ENCODE measurements around the gene MRPL27. TPM values are rescaled to one million over a fixed set of nuclear protein-coding genes. Genes with fewer than 3 reads are reported as not detected.

MRPL27 gene
- polyA plus RNA-seq, 1 donor = 71.8 TPM

DNA sequence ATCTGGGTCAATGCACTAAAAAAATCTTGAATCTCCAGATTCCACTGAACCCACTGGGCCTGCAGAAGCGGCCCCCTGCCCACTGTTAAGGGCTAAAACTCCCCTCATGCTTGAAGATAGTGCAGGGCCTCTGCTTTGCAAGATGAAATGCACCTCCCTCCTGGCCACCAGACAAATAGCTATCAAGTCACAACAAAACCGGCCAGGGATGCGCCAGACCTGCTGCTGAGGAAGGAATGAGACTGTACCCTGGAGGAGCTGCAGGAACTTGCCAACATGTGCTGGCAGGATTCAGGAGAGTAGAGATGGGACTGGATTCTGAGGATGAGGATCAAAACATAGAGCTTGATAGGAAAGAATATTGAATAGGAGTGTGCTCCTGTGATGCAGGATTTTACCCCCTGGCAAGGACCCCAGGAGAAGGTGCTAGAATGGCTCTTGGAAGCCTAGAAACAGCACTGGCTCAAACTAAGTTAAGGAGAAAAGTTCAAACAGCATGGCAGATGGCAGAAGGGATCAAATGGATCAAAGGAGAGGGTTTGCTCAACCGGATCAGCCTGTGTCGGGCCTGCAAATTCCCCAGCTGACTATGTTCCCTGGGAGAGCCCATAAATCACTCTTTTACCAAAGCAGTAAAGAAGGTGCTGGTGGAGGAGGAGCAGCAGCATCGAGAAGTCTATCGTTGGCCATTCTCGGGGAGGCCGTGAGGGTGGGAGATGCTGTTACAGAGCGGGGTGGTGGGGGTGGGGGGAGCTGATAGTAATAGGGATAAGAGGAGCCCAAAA lies 54.3 kb downstream of the MRPL27 start:
- no peak overlapping the region for H3K4me3 ChIP-seq (ENCODE audit: low read length)
- no peaks in the 10 kb centered on the region for H3K4me1 ChIP-seq (ENCODE audit: control insufficient read depth, insufficient read depth, low read length)
- no peaks in the 10 kb centered on the region for H3K36me3 ChIP-seq (ENCODE audit: control insufficient read depth, insufficient read depth, low read length)
- WGBS (ENCODE audit: insufficient coverage, low lambda C conversion rate) = no CpG with 5 or more reads among the region's 10 CpGs
- DNase-seq = no peak
- H3K27me3 ChIP-seq (ENCODE audit: control insufficient read depth, insufficient read depth, low read length) = peaks cover 8% of the 10 kb centered on the region
- no peak overlapping the region for H3K27ac ChIP-seq (ENCODE audit: low read length)
- no peaks in the 10 kb centered on the region for H3K9me3 ChIP-seq (ENCODE audit: control insufficient read depth, low read depth, low read length)

Other genes starting within 250 kb of the MRPL27 start
- gene SAMD14, start 243.0 kb downstream of the MRPL27 start, polyA plus RNA-seq = 5.7 TPM
- gene PPP1R9B, start 222.5 kb downstream of the MRPL27 start, polyA plus RNA-seq = 30.7 TPM
- gene SGCA, start 207.2 kb downstream of the MRPL27 start, polyA plus RNA-seq = 1.2 TPM
- 488 TPM for gene COL1A1, start 171.6 kb downstream of the MRPL27 start, polyA plus RNA-seq
- 75.9 TPM for gene TMEM92, start 98.7 kb downstream of the MRPL27 start, polyA plus RNA-seq
- gene XYLT2, start 27.1 kb downstream of the MRPL27 start, polyA plus RNA-seq = 16.2 TPM
- gene EME1, start within 50 bp of the MRPL27 start, polyA plus RNA-seq = 3.5 TPM
- 79.8 TPM for gene LRRC59, start 24.3 kb upstream of the MRPL27 start, polyA plus RNA-seq
- 77.8 TPM for gene ACSF2, start 53.0 kb upstream of the MRPL27 start, polyA plus RNA-seq
- gene CHAD, start 95.7 kb upstream of the MRPL27 start, polyA plus RNA-seq = 5.9 TPM
- gene RSAD1, start 105.7 kb upstream of the MRPL27 start, polyA plus RNA-seq = 39.3 TPM
- 1.8 TPM for gene MYCBPAP, start 135.3 kb upstream of the MRPL27 start, polyA plus RNA-seq
- gene EPN3, start 159.6 kb upstream of the MRPL27 start, polyA plus RNA-seq = 3.3 TPM
- 61.8 TPM for gene SPATA20, start 174.0 kb upstream of the MRPL27 start, polyA plus RNA-seq
- gene CACNA1G, start 187.5 kb upstream of the MRPL27 start, polyA plus RNA-seq = 1.7 TPM

Data from large intestine (tissue), 3 donors.